DMS153 (cell line): ENCODE measurements around the gene KLHL26.
"Not testable (repeated sequence)": the region's sequence is repeated elsewhere in the genome, so short reads cannot be mapped to it uniquely, and the experiment has no call there.

Experiments used
- DNase-seq: peaks from one replicate; lab custom pipeline; 2025; lab: John Stamatoyannopoulos, UW

Gene KLHL26

DNA sequence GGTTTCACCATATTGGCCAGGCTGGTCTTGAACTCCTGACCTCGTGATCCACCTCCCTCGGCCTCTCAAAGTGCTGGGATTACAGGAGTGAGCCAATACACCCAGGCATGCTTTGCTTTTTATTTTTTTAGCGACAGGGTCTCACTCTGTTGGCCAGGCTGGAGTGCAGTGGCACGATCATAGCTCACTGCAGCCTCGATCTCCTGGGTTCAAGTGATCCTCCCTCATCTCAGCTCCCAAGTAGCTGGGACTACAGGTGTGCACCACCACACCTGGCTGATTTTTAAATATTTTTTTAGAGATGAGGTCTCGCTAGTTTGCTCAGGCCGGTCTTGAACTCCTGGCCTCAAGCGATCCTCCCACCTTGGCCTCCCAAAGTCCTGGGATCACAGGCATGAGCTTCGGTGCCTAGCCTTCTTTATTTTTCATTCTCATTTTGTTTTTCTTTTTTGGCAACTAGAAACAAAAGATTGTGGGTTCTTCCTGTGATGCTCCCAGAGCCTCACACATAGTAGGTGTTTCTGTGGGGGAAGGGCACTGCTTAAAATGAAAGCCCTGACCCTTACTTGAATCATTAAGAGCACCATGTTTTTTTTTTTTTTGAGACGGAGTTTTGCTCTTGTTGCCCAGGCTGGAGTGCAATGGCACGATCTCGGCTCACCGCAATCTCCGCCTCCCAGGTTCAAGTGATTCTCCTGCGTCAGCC is 36.0 kb upstream of the KLHL26 start:
- not testable (repeated sequence) for DNase-seq

DNA sequence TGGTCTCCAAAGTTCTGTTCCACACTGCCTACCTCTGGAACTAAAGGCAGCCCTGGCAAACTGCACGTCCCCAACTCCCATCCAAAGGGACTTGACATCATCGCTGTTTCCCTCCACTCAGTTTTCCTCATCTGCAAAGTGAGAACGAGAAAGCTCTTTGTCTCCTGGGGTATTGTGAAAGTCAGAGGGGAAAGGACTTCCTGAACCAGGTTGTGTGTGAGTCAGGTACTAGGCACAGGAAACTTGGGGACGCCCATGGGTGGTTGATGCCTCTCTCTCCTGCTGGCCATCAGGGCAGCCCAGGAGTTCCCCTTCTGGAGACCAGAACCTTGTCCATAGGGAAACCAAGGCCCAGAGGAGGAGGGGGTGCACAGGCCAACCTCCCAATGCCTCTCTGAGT is 35.0 kb upstream of the KLHL26 start:
- no peak for DNase-seq

DNA sequence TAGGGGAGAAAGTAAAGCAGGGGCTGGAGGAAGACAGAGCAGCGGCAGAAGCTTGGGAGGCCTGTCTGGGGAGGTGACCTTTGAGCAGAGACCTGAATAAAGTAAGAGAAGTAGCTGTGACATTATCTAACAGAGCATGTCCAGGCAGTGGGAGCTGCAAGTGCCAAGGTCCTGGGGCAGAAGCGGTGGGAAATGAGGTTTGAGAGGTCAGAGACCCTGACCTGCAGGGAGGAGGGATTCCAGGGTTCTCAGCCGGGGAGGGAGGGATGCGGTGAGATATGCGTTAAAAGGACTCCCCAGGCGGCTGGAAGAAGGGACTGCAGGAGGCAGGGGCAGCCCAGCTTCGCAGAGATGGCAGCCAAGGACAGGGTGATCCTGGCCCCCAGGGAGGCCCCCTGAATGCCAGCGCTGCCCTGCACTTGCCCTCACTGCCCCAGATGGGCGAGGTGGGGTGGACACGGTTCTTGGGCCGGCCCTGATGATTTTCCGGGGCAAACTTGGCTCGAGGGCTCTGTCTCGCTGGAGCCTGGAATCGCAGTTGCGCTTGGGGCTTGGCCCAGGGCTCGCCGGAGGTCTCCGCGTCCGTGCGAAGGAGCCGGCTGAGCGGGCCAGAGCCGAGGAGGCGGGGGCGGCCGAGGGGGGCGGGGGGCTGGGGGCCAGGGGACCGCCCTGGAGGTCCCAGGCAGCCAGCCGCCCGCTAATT is 33.4 kb upstream of the KLHL26 start:
- no peak for DNase-seq

DNA sequence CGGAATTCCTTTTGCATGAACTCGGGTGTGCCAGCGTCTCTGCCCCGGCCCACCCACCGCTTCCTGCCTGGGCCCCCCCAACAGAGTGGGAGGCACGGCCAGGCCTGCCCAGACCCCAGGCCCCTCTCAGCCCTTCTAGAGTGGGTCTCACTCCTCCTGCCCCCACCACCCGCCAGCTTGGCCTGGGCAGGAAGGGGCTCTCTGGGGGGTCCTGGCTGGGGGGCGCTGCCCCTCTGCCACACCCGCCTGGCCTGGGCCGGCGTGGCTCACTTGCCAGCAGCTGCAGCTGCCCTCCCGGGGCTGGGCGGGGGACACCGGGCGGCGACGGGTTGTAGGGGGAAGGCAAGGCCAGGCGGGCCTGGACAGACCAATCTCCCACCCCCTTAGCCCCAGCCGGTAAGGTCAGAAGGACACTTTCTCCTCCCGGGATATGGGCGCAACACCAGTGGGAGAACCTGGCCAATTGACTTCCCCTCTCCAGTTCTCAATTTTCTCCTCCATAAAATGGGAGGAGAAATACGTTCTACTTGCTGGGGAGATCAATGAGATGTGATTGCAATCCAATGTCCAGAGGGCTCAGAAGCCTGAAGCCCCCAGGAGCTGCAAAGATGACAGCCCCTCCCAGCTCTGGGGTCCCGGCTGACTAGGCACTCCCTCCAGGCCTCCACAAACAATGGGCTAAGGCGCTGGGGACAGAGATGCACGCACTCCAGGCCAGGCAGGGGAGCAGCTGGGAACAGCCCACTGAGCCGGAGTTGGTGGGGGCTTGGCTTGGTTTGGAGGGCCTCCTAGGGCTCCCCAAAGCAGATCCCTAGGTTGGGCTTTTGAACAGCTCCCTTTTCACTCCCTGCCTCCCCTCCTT is 32.6 kb upstream of the KLHL26 start:
- no peak for DNase-seq

DNA sequence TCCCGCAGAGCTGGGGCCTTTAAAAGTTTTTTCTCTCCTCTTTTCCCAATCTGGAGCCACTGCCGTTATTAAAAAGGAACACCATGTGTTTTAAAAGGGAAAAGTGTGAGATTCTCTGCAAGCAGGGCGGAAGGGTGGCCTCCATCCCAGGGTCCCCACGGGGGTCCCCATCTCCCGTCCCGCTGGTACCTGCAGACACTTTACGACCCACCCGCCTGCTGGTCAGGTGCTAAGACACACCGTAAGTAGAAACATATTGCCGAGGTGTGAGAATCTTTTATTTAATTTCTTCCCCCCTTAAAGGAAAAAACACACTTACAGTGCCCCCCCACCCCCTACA is 32.0 kb upstream of the KLHL26 start:
- DNase-seq: no peak

DNA sequence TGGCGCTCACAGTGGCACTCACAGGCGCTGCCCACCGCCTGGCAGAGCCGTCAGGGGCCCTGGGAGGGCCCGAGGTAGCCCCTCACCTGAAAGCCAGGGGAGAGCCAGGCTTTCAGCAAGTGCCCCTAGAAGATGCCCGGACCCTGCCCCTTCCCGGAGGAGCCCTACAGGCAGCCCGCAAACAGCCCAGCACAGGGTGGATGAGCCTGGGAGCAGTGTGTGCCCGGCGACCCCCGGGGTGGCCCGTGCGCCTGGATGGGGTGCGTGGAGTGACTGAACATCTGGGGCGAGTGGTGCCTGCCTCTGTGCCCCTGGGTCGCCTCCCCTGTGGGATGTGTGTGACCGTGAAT is 31.7 kb upstream of the KLHL26 start:
- DNase-seq: no peak

DNA sequence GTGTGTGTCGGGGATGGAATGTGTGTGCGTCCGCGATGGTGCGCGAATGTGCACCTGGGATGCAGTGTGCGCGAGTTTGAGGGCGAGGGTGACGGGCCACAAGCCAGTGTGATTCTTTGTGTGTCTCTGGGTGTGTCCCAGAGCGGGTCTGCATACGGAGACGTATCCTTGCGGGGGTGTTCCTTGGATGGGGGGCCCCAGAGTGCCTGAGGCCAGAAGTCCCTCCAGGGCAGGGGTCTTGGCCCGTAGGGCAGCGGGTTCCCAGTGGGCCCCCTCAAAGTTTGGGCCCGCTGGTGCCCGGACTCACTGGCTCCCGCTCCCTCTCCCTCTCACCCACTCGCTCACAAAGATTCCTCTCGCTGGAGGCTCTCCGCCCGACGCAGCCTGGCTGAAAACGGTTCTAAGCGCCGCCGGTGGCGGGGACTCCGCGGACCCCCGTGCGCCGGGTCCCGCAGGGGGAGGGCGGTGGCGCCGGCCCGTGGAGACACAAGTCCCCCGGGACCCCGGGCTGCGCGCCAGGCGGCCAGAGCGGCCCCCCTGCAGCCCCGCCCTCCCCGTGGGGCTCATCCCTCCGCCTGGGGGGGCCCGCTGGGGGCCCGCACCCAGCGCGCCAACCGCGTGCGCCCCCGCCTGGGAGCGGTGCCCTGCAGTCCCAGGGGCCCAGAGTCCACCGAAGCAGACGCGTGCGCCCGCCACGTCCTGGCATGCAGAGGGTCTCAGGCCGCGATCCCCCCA is 31.1 kb upstream of the KLHL26 start:
- no peak for DNase-seq

DNA sequence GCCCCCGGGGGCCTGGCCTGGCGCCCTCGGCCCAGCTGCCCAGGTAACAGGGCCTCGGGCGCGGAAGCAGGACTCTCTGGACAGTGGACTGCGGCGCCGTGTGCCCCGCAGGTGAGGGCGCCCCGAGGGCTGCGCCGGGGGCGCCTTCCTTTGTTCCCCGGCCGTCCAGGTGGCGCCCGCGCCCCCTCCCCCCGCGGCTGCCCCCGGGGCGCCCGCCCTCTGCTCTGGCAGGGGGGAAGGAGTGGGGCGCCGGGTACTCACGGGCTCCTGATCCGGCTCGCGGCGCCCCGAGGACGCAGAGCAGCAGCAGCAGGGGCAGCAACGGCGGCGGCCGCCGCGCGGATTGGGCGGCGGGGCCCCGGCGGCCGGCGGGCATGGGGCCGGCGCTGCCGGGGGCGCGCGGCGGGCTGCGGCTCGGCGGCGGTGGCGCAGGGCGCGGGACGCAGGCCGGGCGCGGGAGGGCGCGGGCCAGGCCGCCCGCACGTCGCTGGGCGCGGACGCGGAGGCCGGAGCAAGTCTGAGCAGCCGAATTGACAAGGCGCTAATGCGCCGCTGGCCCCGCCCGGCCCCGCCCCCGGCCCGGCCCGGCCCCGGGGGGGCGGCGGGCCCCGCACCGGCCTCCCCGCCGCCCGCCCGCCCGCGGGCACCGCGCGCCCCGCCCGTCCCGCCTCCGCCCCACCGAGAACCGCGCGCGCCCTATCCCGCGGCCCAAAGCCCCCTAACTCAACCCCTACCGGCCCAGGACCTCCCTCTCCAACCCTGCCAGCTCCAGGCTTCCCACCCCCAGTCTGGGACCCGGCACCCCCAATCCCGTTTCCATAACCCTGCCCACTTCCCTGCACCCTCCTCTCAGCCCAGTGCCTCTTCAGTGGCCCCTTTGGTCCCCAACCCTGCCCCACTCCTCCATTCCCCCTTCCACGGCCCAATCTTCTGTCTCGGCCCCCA is 30.3 kb upstream of the KLHL26 start, which contains the start of gene CRLF1:
Gene CRLF1, minus strand, starts transcription at position 519 of the 945 bp plus-strand sequence. Its CDS starts 143 bp downstream, at position 376.
- DNase-seq: no peak

DNA sequence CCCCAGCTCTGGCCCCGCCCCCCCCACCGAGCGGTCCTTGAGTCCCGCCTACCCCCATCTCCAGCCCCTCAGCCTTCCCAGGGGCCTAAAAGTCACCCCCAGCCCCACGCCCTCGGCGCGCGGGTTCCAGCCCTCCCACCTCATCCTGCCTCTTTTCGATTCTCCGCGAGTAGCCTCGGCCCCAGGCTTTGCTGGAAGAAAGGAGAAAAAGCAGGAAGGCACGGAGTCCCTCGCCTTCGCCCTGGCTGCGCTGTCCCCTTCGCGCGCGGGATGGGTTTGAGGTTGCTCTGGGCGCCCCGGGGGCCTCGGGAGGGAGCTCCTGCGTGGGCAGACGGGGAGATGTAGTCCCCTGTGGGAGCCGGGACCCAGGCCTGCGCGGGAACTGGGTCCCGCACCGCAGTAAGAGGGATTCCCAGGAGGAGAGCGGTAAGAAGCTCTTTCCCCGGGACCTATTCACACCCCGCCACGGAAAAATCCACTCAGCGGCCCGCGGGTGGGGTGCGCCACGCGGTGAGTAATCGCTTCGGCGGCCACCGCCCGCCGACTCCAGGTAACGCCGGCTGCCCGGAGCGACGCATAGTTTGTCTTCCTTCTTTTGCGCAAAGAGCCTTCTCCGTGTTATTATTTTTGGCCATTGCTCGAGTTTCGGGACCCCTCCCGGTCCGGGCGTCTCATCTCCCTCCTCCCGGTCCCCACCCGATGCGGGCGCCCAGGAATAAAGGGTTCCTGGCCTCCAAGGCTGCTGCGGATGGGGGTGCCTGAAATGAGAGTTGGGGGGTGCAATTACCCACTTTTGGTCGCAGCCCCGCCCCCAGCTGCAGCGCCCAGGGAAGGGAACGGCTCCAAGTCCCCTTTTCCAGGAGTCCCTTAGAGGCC is 29.4 kb upstream of the KLHL26 start:
- no peak for DNase-seq

DNA sequence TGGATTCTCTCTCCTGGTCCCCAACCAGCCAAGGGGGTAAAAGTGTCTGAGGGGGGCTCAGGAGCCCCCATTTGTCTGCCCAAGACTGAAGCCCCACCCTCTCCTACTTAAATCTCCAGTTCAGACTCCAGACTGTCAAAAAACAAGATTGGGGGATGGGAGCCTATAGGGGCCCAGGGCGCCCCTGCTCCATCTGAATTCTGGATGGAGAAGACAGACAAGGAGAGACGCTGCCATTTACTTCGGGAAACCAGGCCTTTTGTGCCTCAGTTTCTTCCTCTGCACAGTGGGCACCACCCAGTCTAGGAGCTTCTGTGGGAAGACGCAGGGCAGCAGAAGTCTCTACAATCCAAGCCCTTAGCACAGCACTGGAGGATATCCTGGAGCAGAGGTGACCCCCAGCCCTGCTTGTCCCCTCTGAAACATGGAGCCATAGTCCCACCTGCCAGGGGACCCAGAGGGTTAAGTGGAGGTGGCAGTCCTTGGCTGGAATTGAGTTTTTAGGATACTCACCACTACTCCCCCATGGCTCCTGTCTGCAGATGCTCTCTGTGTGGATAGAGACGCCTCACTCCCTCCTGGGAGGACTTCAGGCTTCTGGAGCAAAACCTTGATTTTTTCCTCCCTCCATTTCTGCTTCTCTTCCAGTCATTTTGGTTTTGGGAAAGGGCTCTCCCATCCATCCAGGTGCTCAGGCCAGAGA is 28.6 kb upstream of the KLHL26 start:
- DNase-seq: no peak

DNA sequence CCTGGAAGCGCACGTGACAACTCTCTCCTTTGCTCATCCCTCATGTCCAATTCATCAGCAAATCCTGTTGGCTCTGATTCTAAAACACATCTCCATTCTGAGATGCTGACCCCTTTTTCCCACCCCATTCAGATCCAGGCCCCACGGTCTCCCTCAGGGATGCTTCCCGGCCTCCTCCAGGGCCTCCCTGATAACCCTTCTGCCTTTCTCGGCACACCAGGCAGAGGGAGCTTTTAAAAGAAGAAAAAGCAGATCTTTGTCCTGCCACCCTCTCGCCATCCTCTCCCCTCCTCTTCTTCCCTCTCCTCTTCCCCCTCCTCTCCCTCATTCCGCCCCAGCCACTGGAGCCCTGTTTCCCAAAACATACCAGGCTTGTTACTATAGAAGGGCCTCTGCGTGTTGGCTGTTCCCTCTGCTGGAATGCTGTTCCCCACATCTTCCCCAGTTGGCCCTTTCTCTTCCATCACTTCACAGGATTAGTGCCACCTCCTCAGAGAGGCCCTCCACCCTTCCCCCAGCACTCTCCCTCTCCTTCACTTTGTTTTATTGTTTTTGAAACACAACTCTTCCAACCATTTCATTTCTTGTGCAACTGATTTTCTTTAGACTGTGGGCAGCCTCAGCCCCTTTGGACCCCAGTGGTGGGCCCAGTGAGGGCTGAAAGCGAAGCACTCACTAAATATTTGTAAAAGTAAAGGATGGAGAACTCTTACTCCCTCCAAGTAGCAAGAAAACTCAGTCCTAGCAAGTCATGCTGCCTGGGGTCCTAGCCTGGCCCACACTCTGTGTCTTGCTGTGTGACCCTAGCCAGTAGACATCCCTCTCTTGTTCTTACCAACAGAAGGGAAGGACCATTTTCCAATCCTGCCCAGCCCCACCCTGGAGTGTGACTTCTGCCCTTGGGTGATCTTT is 27.8 kb upstream of the KLHL26 start:
- DNase-seq: no peak

DNA sequence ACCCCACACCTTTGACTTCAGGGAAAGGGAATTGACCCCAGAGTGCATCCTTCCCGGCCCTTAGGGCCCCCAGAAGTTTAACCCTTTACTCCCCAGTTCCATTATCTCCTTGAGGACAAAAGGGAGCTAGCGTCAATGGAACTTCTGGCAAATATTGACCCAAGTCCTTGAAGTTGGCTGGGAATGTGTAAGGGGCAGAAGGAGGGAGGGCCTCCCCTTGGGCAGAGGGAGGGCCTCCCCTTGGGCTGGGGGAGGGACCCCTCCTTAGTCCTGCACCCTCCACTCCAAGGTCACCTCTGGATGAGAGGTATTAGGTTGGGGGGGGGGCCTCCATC is 27.1 kb upstream of the KLHL26 start:
- no peak for DNase-seq

DNA sequence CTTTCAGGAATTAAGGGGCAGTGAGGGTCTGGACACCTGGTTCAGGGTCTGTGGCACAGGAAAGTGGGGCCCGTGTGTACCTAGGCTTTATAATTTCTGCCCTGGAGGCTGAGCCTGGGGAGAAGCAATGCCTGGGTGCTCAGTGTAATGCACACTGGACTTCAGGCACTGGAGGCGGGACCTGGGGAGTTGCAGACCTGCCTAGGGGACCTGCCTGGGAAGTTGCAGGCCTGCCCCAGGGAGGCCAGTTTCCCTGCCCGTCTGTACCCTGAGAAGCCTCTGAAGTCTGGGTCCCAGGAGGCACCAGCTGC is 26.6 kb upstream of the KLHL26 start:
- DNase-seq: no peak

DNA sequence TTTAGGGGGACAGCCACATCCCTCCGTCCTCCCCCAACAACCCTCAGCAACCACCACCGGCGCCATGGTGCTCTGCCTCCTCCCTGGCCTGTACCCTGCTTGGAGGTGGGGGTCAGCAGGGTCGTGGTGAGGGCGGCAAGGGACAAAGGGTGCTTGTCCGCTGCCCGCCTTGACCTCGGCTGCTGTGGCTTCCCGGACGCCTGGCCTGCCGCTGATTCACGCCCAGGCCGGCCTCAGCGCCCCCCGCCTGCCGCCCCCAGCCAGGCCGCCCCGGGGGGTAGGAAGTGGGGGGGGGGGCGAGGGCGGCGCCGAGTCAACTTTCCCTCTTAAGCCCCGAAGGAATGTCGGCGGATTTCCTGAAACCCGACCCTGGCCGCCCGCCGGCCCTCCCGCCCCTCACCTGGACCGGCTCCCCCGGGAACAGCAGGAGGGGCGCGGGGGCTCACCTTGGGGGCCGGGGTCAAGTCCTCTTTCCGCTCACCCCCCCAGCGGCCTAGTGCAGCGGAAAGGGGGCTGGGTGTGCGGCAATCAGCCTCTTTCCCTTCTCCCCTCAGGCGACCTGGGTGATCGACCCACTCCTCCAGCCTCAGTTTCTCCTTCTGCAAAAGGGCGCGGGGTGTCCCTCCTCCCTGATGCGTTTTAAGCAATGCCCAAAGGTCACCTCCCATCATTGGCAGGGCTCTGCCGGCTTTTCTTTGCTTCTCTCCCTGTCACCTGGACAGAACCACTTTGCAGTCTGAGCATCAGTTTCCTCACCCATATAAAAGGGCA is 26.1 kb upstream of the KLHL26 start:
- no peak for DNase-seq

DNA sequence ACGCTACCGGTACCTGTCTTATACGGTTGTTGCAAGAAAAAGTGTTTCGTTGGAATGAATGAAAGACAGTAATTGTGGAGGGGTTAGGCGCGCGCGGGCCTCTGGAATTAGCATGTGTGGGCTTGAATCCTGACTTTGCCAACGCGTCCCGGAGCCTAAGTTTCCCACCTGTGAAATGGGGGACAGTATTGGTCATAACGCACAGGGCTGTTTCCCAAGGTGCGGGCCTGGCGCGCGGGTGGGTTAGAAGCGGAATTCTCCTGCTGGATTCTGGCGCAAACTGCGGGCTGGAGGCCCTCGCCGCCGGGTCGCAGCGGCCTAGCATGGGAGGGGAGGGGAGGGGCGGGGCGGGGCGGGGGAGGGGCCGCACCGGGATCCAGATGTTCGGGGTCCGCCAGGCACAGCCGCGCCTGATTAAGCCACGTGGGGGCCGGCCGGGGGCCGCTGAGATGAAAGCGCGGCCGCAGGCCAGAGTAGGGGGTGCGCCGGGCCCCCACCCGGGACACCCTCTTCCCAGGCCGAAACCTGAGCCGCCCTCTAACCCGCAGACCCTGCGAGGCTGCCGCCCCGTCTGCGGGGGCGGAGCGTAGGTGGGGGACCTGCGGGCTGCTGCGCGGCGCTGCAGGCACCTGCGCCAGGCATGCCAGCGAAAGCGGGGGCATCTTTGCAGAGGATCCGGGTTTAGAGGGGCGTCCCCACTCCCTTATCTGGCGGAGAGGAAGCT is 25.3 kb upstream of the KLHL26 start:
- DNase-seq: no peak

DNA sequence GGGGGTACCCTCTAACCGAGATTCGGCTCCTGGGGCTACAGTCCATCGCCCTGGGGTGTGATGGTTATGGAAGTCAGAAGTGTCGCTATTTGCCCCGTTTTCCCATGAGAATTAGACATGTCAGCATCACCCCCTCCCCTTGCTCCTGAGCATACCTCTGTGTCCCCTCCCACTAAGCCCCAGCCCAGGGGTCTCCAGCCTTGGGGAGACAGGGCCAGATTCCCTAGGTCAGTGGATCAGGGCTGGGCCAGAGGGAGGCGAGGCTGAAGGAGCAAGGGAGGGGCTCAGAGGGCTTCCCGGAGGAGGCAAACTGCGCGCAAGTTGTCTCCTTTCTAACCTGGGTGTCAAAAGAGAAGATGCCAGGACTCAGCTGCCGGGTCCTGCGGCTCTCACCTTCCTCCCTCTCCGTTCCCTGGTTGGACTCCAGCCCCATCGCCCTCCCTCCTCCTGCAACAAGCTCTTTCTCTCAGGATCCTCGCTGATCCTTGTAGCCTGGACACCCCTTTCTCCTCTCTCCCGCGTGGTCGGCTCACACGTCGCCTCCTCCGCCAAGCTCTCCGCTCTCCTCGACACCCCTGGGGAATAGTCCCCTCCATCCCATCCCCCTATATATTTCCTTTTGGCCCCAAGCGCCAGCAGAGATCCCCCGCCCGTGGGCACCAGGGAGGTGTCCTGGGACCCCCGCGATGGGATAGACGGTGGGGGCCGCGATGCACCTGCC is 24.6 kb upstream of the KLHL26 start:
- DNase-seq: no peak
